H9 (cell line): ENCODE measurements around the gene SATB1. TPM values are rescaled to one million over a fixed set of nuclear protein-coding genes. Genes with fewer than 3 reads are reported as not detected.

Experiments
- DNase-seq: peaks from one replicate; pipeline ENCODE4 v3.0.0-alpha.2; 2017
- H2AFZ ChIP-seq: one replicate; pipeline ENCODE4 v1.6.1; 2013; ENCODE audit warnings: mild to moderate bottlenecking, low read length, control low read depth, moderate library complexity
- H2AK5ac ChIP-seq: 2 replicates; pipeline ENCODE4 v1.6.1; 2013; ENCODE audit warnings: low read length, control low read depth, mixed read lengths; ENCODE audit not compliant: insufficient read length
- H2BK120ac ChIP-seq: one replicate; pipeline ENCODE4 v1.6.1; 2013; ENCODE audit warnings: low read depth, mild to moderate bottlenecking, low read length, control low read depth, inconsistent platforms; ENCODE audit not compliant: poor library complexity, severe bottlenecking
- H2BK12ac ChIP-seq: 2 replicates; pipeline ENCODE4 v1.6.1; 2013; ENCODE audit warnings: low read length, control low read depth, mixed read lengths, low read depth; ENCODE audit not compliant: insufficient read length
- H2BK15ac ChIP-seq: 2 replicates; pipeline ENCODE4 v1.6.1; 2013; ENCODE audit warnings: low read depth, low read length, control low read depth
- H2BK20ac ChIP-seq: one replicate; pipeline ENCODE4 v1.6.1; 2013; ENCODE audit warnings: low read depth, mild to moderate bottlenecking, low read length, control low read depth, inconsistent platforms; ENCODE audit not compliant: poor library complexity, severe bottlenecking
- H2BK5ac ChIP-seq: 2 replicates; pipeline ENCODE4 v1.6.1; 2013; ENCODE audit warnings: low read length, control low read depth, mixed read lengths; ENCODE audit not compliant: insufficient read length
- H3K14ac ChIP-seq: 2 replicates; pipeline ENCODE4 v1.6.1; 2013; ENCODE audit warnings: low read length, control low read depth; ENCODE audit not compliant: insufficient read depth
- H3K18ac ChIP-seq: 2 replicates; pipeline ENCODE4 v1.6.1; 2013; ENCODE audit warnings: low read depth, mild to moderate bottlenecking, mixed read lengths, low read length, control low read depth; ENCODE audit not compliant: insufficient read length
- H3K23ac ChIP-seq: 2 replicates; pipeline ENCODE4 v1.6.1; 2013; ENCODE audit warnings: low read length, control low read depth, mixed read lengths, low read depth; ENCODE audit not compliant: insufficient read length
- H3K23me2 ChIP-seq: 2 replicates; pipeline ENCODE4 v1.6.1; 2013; ENCODE audit warnings: low read depth, mild to moderate bottlenecking, mixed read lengths, low read length, control low read depth; ENCODE audit not compliant: insufficient read length, poor library complexity, severe bottlenecking
- H3K27ac ChIP-seq: 2 replicates; pipeline ENCODE4 v1.5.1; 2013; ENCODE audit warnings: low read length, control low read depth, mixed read lengths, low read depth; ENCODE audit not compliant: insufficient read length
- H3K27me3 ChIP-seq: 2 replicates; pipeline ENCODE4 v1.6.1; 2013; ENCODE audit warnings: low read length, control low read depth, inconsistent platforms; ENCODE audit not compliant: insufficient read depth
- H3K4ac ChIP-seq: 2 replicates; pipeline ENCODE4 v1.6.1; 2013; ENCODE audit warnings: low read depth, mild to moderate bottlenecking, control low read depth, inconsistent platforms, low read length, moderate library complexity
- H3K4me1 ChIP-seq: 2 replicates; pipeline ENCODE4 v1.6.1; 2013; ENCODE audit warnings: low read length, control low read depth, inconsistent platforms; ENCODE audit not compliant: insufficient read depth
- H3K4me2 ChIP-seq: 2 replicates; pipeline ENCODE4 v1.6.1; 2013; ENCODE audit warnings: low read length, control low read depth, mixed read lengths; ENCODE audit not compliant: insufficient read length, insufficient read depth
- H3K56ac ChIP-seq: 2 replicates; pipeline ENCODE4 v1.6.1; 2013; ENCODE audit warnings: low read depth, mild to moderate bottlenecking, mixed read lengths, low read length, control low read depth; ENCODE audit not compliant: insufficient read length
- H3K79me1 ChIP-seq: 2 replicates; pipeline ENCODE4 v1.6.1; 2013; ENCODE audit warnings: low read depth, mild to moderate bottlenecking, moderate library complexity, low read length, control low read depth, inconsistent platforms; ENCODE audit not compliant: insufficient read depth, poor library complexity, severe bottlenecking
- H3K79me2 ChIP-seq: 2 replicates; pipeline ENCODE4 v1.6.1; 2013; ENCODE audit warnings: low read length, control low read depth, inconsistent platforms; ENCODE audit not compliant: insufficient read depth
- H3K9ac ChIP-seq: 2 replicates; pipeline ENCODE4 v1.6.1; 2013; ENCODE audit warnings: low read length, control low read depth, mixed read lengths; ENCODE audit not compliant: insufficient read length; ENCODE audit errors: extremely low read depth
- H3K9me3 ChIP-seq: one replicate; pipeline ENCODE4 v1.6.1; 2013; ENCODE audit warnings: low read depth, low read length, inconsistent platforms; ENCODE audit not compliant: control insufficient read depth
- H3T11ph ChIP-seq: one replicate; pipeline ENCODE4 v1.6.1; 2013; ENCODE audit warnings: mild to moderate bottlenecking, low read length, control low read depth, inconsistent platforms
- H4K20me1 ChIP-seq: one replicate; pipeline ENCODE4 v1.6.1; 2013; ENCODE audit not compliant: control insufficient read depth, insufficient read length, insufficient read depth
- H4K5ac ChIP-seq: 2 replicates; pipeline ENCODE4 v1.6.1; 2013; ENCODE audit warnings: low read depth, mild to moderate bottlenecking, mixed read lengths, low read length, control low read depth; ENCODE audit not compliant: insufficient read length
- H4K8ac ChIP-seq: replicated peaks from 2 replicates; pipeline ENCODE4 v1.6.1; 2013; ENCODE audit warnings: low read length, control low read depth, mixed read lengths, low read depth; ENCODE audit not compliant: insufficient read length
- H4K91ac ChIP-seq: 2 replicates; pipeline ENCODE4 v1.6.1; 2013; ENCODE audit warnings: low read depth, mild to moderate bottlenecking, moderate library complexity, mixed read lengths, low read length, control low read depth; ENCODE audit not compliant: insufficient read length
- H3K27ac Mint-ChIP-seq, 3 experiments: 2 replicates in 2 of 3; 3 replicates in 1 of 3; pipeline ENCODE4 v1.8.0; 2020 to 2021; ENCODE audit warnings: mixed read lengths in 3 of 3, mild to moderate bottlenecking in 1 of 3, moderate library complexity in 1 of 3
- H3K27me3 Mint-ChIP-seq: 2 replicates; pipeline ENCODE4 v1.8.0; 2021; ENCODE audit warnings: low read depth, mild to moderate bottlenecking, moderate library complexity, mixed read lengths
- H3K36me3 Mint-ChIP-seq, 3 experiments: 2 replicates in 2 of 3; 3 replicates in 1 of 3; pipeline ENCODE4 v1.8.0; 2020 to 2021; ENCODE audit warnings: low read depth in 3 of 3, mixed read lengths in 3 of 3; ENCODE audit not compliant: insufficient read depth in 1 of 3
- H3K4me1 Mint-ChIP-seq, 2 experiments: 2 replicates each; pipeline ENCODE4 v1.8.0; 2020; ENCODE audit warnings: mixed read lengths in 2 of 2
- H3K4me3 Mint-ChIP-seq, 2 experiments: 2 replicates in 1 of 2; 3 replicates in 1 of 2; pipeline ENCODE4 v1.8.0; 2020 to 2021; ENCODE audit warnings: mild to moderate bottlenecking in 2 of 2, mixed read lengths in 2 of 2, moderate library complexity in 1 of 2
- H3K9me3 Mint-ChIP-seq, 2 experiments: 2 replicates in 1 of 2; 3 replicates in 1 of 2; pipeline ENCODE4 v1.8.0; 2020; ENCODE audit warnings: mild to moderate bottlenecking in 2 of 2, mixed read lengths in 2 of 2, moderate library complexity in 1 of 2
- CTCF ChIP-seq: fragments of 200-600 bp; sonication (generic); conservative IDR thresholded peaks from 3 replicates; pipeline ENCODE4 v1.8.0; 2021; ENCODE audit warnings: antibody characterized with exemption, mild to moderate bottlenecking
- WGBS: extraction: QIAGEN DNeasy Blood & Tissue Kit; methylation state at CpG from one replicate; pipeline ENCODE4 v1.1.7; 2013; ENCODE audit warnings: missing lambda C conversion rate, low lambda C conversion rate, mixed read lengths; ENCODE audit not compliant: insufficient read length; ENCODE audit errors: extremely low coverage; 5-methylcytosine and 5-hydroxymethylcytosine counted together
- total RNA-seq: library from RNA; stranded (reverse); gene quantifications from 2 replicates; pipeline ENCODE4 v1.2.1, GENCODE V29; 2021

Gene SATB1
- total RNA-seq, 1 experiment from 2014 or later = 30.7 TPM

GRCh38 chr3:18372786-18373405 lies 52.2 kb downstream of the SATB1 start:
- no peak overlapping the region for H3K23ac ChIP-seq
- no peak overlapping the region for H3K9ac ChIP-seq
- WGBS = no CpG with 5 or more reads among the region's 4 CpGs
- H3K36me3 Mint-ChIP-seq = no peaks in the 10 kb centered on the region
- H4K91ac ChIP-seq = no peak overlapping the region
- no peak overlapping the region for H2BK20ac ChIP-seq
- H2AFZ ChIP-seq = no peak overlapping the region
- H2BK15ac ChIP-seq = no peak overlapping the region
- no peak overlapping the region for H4K8ac ChIP-seq
- no peak overlapping the region for H3K27ac Mint-ChIP-seq
- no peak overlapping the region for H3K56ac ChIP-seq
- H3K4me1 ChIP-seq = no peaks in the 10 kb centered on the region; the same call in 1 of the 2 replicates
- no peak overlapping the region for H3K14ac ChIP-seq
- no peak overlapping the region for H3K18ac ChIP-seq
- no peak for TF ChIP-seq CTCF
- no peaks in the 10 kb centered on the region for H3K79me1 ChIP-seq
- H3K27me3 ChIP-seq = no peaks in the 10 kb centered on the region
- H3K4ac ChIP-seq = no peak overlapping the region
- no peak overlapping the region for H3K4me2 ChIP-seq
- DNase-seq = no peak
- H3K79me2 ChIP-seq = no peaks in the 10 kb centered on the region
- H3K9me3 Mint-ChIP-seq = no peaks in the 10 kb centered on the region; a peak in 1 of 5 replicates
- no peak overlapping the region for H3K4me3 Mint-ChIP-seq
- no peak overlapping the region for H2BK5ac ChIP-seq
- H3K9me3 ChIP-seq = no peaks in the 10 kb centered on the region
- H3T11ph ChIP-seq = no peak overlapping the region
- no peak overlapping the region for H2BK12ac ChIP-seq
- no peak overlapping the region for H4K5ac ChIP-seq
- H2BK120ac ChIP-seq = no peak overlapping the region
- no peaks in the 10 kb centered on the region for H3K27me3 Mint-ChIP-seq
- H3K23me2 ChIP-seq = no peaks in the 10 kb centered on the region
- no peak overlapping the region for H3K27ac ChIP-seq
- H4K20me1 ChIP-seq = no peaks in the 10 kb centered on the region
- no peak overlapping the region for H2AK5ac ChIP-seq
- peaks cover 7 to 12% of the 10 kb centered on the region in 2 experiments for H3K4me1 Mint-ChIP-seq
